NOMO-1 treated with DMSO at 0.1 percent for 48 hours (cell line): ENCODE results near the gene KIF16B.

Source experiments
- DNase-seq: peaks from one replicate; lab custom pipeline; 2025; ENCODE audit not compliant: unreplicated experiment; lab: John Stamatoyannopoulos, UW

KIF16B gene, protein sequence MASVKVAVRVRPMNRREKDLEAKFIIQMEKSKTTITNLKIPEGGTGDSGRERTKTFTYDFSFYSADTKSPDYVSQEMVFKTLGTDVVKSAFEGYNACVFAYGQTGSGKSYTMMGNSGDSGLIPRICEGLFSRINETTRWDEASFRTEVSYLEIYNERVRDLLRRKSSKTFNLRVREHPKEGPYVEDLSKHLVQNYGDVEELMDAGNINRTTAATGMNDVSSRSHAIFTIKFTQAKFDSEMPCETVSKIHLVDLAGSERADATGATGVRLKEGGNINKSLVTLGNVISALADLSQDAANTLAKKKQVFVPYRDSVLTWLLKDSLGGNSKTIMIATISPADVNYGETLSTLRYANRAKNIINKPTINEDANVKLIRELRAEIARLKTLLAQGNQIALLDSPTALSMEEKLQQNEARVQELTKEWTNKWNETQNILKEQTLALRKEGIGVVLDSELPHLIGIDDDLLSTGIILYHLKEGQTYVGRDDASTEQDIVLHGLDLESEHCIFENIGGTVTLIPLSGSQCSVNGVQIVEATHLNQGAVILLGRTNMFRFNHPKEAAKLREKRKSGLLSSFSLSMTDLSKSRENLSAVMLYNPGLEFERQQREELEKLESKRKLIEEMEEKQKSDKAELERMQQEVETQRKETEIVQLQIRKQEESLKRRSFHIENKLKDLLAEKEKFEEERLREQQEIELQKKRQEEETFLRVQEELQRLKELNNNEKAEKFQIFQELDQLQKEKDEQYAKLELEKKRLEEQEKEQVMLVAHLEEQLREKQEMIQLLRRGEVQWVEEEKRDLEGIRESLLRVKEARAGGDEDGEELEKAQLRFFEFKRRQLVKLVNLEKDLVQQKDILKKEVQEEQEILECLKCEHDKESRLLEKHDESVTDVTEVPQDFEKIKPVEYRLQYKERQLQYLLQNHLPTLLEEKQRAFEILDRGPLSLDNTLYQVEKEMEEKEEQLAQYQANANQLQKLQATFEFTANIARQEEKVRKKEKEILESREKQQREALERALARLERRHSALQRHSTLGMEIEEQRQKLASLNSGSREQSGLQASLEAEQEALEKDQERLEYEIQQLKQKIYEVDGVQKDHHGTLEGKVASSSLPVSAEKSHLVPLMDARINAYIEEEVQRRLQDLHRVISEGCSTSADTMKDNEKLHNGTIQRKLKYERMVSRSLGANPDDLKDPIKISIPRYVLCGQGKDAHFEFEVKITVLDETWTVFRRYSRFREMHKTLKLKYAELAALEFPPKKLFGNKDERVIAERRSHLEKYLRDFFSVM (N-terminal part only)

GRCh38 chr20:16573001-16573965 is at the start of gene KIF16B:
Gene KIF16B (minus strand): TSS chr20:16573448. CDS start chr20:16573275, 173 bp downstream.
- peak; percentile 45 for DNase-seq

GRCh38 chr20:16622501-16622900 is 49.3 kb upstream of the KIF16B start:
- DNase-seq = no peak

DNA sequence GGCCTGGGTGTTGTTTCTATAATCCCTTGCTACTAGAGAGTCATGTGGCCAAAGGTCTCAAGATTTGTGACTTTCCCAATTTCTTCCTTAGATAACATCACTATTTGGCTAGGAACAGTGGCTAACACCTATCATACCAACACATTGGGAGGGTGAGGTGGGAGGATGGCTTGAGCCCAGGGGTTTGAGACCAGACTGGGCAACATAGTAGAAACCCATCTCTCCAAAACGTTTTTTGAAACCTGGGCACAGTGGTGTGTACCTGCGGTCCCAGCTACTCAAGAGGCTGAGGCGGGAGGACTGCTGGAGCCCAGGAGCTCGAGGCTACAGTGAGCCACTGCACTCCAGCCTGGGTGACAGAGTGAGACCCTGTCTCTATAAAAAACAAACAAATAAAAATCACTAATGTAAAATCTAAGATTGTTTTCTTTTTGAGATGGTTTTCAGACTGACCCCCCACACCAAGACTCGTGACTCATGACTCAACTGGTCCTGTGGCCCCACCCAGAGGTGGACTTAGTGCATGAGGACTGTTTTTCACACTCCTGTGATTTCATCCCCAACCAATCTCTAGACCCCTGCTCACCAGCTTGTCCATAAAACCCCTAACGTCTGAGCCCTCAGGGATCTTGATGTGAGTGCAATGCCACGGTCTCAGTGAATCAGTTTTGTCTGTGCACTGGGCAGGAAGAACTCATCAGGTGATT is 48.3 kb upstream of the KIF16B start:
- DNase-seq = no peak

DNA sequence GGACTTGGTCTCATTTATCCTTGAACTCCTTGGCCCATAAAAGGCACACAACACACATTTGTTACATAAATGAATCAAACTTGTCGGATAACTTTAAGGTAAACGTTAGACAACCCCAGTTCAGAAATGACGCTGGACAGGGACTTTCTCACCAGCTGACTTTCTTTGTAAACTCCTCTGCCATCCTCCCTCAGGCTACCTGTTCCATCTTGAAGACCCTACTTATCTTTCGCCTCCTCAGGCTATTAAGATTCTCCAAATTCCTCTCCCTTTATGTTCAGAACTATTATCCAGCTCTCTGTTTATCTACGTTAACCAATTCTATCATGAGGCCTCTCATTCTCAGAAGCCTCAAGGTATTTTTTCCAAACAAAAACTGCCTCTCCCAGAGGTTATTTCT is 47.7 kb upstream of the KIF16B start:
- DNase-seq = no peak

- no peak for DNase-seq
These were observed 46.7 kb upstream of the KIF16B start for GRCh38 chr20:16619953-16620352.

DNA sequence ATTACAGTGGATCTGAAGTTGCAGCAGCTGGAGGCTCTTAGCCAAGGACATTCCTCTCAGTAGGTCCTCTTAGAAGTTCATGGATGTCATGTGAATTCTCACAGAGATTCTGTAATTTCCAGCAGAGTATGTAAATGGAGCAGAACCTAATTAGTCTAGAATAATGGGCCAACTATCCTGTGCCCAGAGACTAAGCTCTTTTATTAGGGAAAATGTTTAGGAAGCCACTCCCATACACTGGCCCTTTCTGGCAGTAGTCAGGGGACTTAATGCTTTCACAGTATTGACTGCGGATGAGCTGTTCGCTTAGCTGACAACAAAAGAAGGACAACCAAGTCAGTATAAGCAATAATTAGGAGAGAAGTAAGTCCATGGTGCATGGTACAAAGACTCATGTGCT is 43.8 kb upstream of the KIF16B start:
- no peak for DNase-seq

- no peak for DNase-seq
These were observed 43.1 kb upstream of the KIF16B start for GRCh38 chr20:16616317-16616716.

GRCh38 chr20:16615199-16615598 is 42.0 kb upstream of the KIF16B start:
- DNase-seq = peak; percentile 1

DNA sequence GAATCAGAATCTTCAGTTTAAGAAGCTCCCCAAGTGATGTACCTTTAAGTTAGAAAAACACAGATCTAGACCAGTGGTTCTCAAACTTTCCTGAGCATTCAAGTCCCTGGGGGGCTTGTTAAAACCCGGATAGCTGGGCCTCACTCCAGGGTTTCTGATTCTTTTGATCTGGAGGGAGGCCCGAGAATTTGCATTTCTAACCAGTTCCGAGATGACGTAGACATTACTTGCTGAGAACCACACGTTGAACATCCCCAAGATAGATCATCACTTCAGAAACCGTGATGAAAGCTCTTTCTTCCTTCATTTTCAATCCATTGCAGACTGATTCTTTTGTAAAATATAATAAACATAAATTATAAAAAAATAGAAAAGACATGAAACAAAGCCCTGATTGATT is 40.7 kb upstream of the KIF16B start:
- no peak for DNase-seq

DNA sequence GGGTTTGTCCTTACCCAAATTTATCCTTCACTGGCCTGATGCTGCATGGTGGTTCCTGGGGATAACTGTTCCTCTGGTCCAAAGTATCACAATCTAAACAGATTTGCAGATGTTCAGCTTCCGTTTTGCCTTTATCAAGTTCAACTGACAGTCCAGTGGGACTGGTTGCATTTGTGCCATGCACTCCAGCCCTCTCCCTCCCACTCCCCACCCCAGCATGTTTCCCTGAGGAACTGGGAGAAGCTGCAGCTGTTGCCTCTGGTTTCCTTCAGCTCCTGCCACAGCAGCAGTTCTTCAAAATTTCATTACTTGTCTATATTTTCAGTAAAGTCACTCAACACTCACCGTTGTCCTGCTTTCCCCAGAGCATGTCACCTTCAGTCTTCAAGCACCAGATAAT is 39.5 kb upstream of the KIF16B start:
- DNase-seq = no peak

DNA sequence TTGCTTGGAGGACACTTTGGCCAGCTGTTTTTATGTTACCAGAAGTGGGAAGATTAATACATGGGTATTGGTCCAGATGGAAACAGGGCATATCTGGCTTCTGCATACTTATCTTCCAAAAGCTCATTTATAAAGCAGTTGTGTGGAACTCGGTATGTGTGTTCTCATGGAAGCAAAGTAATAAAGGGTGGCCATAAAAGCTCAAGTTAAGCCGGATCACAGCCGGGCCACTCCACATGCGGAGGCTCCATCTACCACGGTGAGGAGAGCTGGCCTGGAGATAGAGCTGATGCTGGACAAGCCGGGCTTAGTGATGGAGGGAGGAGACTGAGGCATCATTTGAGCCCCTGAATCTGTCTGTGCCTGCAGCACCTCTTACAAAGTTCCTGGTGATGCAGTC is 38.6 kb upstream of the KIF16B start:
- DNase-seq = no peak

DNA sequence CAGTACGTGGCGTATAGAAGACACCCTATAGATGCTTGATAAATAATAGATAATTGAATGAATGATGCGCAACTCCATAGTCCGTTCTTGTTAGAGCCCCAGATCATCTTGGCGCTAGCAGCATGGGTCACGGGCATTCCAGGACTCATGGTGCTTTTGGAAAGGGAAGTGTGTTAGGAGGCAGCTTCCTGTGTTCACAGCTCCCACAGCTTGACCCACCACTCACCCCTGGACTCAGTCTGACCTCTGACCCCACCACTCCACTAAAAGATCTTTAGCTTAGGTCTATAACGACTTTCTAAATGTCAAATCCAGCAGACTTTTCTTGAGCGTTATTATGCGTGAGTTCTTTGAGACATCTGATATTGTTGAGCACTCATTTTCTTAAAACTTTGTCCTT is 35.8 kb upstream of the KIF16B start:
- no peak for DNase-seq

GRCh38 chr20:16608277-16608650 is 35.0 kb upstream of the KIF16B start:
- no peak for DNase-seq

- no peak for DNase-seq
These were observed 34.4 kb upstream of the KIF16B start for GRCh38 chr20:16607364-16608276.

DNA sequence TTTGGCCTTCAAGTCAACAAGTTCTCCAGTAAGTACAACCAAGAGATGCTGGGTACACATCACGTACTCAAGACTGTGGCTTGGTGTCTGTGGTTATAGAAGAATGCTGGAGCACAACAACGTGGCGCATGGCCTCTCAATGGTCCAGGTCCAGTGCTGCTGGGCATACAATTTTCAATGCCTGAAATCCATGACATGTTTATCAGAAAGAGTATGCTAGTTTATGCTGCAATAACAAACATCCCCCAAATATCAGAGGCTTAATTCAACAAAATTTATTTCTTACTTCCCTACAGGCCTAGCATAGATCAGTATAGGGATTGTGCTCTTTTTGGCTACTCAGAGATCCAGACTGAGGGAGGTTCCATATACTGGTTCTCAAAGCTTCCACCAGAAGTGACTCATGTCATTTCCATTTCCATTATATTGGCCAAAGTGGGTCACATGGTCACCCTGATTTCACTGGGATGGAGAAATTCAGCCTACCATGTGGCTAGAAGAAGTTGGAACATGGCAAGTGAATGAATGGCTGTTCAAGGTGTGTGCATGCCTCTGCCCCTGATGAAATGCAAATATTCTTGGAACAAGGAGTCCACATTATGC is 33.3 kb upstream of the KIF16B start:
- DNase-seq = no peak

GRCh38 chr20:16601047-16601446 is 27.8 kb upstream of the KIF16B start:
- DNase-seq = no peak

GRCh38 chr20:16599257-16599656 is 26.0 kb upstream of the KIF16B start:
- no peak for DNase-seq

DNA sequence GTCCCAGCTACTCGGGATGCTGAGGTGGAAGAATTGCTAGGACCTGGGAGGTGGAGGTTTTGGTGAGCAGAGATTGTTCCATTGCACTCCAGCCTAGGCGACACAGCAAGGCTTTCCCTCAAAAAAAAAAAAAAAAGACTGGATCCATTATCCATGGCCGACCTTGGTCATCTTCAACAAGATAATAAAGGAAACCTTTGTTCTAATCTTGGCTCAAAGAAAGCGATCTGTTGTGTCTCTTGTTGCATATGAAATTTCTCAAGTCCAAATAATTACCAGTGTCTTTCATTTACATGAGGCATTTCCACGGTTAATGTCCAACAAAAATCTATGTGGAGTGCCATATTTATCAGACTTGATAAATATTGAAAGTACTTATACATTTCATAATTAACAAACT is 23.7 kb upstream of the KIF16B start:
- DNase-seq = no peak
